ENCODE measurements around the gene BOK.
"Not testable (repeated sequence)": the region's sequence is repeated elsewhere in the genome, so short reads cannot be mapped to it uniquely, and the experiment has no call there.

The BOK gene, protein sequence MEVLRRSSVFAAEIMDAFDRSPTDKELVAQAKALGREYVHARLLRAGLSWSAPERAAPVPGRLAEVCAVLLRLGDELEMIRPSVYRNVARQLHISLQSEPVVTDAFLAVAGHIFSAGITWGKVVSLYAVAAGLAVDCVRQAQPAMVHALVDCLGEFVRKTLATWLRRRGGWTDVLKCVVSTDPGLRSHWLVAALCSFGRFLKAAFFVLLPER

DNA sequence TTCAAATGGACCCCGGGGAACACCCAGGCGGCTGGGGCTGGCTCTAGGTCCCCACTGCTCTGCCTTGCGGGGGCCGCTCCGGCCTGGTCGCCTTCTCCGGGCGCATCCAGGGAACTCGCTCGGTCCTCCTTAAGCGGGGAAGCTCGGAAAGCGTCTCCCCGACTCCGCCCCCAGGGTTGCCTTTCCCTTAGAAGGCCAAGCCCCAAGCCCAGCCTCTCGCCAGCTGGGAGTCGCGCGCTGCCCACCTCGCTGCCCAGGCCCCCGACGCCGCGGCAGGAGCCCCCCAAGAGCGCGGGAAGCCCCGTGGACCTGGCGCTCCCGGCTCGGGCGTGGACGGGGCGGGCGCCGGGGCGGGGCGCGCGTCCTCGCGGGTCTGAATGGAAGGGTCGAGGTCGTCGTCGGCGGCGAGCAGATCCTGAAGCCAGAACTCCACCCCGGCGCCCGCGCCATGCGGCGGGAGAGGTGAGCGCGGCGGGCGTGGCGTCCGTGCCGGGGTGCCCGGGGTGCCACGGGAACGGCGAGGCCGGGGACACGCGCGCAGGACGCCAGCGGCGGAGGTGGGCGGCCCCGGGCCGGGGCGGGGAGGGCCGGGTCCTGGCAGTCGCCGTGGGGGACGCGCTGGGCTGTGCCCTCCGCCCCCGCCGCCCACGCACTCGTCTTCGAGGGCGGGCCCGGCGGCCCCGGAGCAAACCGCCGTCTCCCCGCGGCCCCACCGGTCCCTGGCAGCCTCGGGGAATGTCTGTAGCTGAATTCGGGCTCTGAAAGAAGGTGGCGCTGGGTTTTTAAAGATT is at the start of gene BOK:
TSS of gene BOK (plus strand) at position 214 of the 791 bp plus-strand sequence. CDS start 739 bp downstream, outside the sequence.
- DNase-seq (ENCODE audit: low read depth) = no peak

DNA sequence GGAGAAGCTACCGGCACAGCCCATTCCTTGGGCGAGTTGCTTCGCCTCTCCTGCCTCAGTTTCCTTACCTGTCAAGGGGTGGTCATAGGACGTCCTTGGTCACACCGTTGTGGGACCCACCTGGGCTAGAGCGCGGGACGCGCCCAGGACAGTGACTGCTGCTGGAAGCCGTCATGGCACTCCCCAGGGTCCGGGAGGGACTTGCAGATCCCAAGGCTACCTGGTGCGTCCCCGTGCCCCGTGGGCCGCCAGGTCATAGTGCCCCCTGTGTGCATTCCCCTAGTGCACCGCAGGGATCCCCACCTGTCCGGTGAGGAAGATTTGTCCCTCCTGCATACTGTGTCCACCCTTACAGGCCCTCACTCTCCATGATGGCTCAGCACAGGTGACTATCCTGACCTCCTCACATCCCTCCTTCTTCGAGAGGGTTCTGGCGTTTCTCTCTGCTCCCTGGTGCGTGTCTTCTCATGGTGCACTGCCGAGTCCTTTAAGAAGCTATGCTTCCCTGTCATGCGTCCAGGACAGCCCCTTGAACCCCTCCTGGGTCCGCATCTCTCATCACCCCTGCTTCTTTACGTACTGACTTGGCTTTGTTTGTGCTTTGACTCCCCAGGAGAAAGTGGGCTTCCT is 49.3 kb upstream of the BOK start:
- DNase-seq (ENCODE audit: low read depth) = no peak

DNA sequence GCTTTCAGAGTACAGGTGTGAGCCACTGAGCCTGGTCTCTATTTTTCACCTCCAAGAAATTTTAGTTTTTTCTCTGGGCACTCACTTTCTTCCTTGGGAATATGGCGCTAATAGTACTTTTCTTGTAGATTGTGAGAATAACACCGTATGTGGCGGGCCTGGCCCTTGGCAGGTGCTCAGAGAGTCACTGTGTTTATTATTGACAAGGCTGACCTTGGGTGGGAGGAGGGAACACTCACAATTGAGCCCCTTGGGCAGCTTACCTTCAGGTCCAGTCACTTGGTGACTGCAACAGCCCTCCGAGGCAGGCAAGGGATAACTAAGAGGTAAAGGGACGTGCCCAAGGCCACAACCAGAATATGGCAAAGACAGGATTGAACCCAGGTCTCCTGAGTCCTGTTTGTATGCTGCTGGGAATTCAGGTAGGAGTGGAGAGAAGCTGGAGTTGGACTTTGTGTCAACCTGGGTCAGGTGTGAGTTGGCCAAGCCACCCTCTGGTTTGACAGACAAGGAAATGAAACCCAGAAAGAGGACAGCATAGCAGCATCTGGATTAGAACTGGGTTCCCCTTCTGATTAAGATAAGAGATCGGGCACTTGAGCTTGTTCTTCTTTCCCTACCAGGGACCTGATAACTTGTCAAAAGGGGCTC is 47.3 kb upstream of the BOK start:
- DNase-seq (ENCODE audit: low read depth) = no peak

DNA sequence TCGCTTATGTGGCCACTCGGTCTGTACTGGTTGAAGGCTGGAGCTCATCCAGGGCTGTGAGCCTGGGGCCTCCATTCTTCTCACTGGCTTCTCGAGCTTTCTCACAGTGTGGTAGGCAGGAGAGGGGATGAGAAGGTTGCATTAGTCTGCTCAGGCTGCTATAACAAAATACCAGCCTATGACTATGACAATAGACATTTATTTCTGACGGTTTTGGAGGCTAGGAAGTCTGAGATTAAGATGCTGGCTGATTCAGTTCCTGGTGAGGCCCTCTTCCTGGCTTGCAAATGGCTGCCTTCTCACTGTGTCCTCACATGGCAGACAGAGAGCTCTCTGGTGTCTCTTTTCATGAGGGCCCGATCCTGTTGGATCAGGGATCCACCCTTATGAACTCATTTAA is 44.0 kb upstream of the BOK start:
- DNase-seq (ENCODE audit: low read depth) = no peak

DNA sequence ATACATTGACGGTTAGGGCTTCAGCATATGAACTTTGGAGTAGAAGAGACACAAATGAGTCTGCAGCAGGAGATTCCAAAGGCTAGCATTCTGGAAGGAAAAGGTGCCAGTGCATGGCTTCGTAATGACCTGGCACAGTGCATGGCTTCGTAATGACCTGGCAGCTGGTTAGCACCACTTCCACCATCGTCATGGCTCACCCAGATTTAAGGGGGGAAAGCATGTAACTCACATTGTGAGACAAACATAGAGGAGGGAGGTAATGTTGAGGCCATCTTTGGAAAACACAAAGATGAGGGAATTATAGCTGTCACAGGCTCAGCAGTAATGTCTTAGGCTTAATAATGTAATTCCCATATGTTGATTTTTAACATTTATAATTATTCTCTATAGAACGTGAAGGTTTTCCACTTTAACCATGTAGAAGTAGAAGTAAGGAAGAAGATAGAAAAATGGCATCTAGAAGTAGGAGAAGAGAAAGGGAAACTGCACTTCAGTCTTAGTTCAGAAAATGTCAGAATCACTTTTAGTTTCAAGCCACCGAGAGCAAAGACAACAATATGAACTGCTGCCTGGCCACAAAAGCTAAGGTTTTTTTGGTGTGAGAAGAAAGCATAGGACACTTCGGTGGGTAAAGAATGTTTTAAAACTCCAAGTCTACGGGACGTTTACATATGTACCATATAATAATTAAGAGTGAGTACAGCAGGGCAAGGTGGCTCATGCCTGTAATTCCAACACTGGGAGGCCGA is 43.4 kb upstream of the BOK start:
- DNase-seq (ENCODE audit: low read depth) = no peak

DNA sequence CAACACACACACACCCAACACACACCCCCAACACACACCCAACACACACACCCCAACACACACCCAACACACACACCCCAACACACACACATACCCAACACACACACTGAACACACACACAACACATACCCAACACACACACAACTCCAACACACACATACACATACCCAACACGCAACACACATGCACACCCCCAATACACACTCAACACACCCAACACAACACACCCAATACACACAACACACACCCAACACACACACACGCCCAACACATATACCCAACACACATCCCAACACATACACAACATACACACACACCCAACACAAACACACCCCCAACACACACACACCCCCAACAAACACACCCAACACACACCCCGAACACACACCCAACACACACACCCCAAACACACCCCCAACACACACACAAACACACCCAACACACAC is 42.0 kb upstream of the BOK start:
- DNase-seq (ENCODE audit: low read depth) = no peak

DNA sequence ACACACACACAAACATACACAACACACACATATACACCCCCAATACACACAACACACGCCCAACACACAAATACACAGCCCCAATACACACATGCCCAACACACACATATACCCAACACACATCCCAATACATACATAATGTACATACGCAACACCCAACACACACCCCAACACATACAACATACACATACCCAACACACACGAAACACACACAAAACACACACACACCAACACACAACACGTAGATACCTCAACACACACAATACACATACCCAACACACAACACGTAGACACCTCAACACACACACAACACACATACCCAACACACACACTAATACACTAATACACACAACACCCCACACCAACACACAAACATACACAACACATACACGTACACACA is 41.2 kb upstream of the BOK start:
- DNase-seq (ENCODE audit: low read depth) = no peak

DNA sequence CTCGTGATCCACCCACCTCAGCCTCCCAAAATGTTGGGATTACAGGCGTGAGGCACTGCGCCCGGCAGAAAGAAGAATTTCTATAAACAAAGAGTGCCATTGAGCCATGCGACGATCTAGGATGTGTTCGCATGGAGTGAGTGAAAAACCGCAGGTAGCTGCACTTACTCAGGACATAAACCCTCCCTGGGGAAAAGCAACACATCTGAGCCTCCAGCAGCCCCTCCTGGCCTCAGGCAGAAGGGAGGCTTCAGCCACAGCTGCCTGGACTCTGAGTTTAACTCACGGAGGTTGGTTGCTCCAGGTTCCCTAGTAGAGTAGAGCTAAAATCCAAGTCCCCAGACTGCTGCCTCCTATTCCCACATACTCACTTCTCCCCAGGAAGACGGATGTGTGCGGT is 38.9 kb upstream of the BOK start:
- DNase-seq (ENCODE audit: low read depth) = no peak

DNA sequence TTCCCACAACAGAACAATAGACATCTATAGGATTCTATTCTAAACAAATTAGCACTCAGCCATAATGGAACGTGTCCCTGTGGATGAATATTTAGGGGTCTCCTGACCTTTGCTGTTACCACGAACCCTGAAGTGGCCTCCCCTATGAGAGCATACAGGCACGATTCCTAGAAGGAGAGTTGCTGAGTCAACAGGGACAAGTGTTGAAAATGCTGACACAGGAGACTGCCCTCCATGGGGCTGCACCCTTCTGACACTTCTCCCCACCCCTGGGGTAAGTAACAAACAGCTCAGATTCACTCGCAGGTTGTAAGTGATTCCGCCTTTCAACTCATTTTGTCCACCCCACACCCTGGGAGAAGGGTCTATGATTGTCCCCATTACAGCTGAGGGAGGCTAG is 36.1 kb upstream of the BOK start:
- no peak for DNase-seq (ENCODE audit: low read depth)

DNA sequence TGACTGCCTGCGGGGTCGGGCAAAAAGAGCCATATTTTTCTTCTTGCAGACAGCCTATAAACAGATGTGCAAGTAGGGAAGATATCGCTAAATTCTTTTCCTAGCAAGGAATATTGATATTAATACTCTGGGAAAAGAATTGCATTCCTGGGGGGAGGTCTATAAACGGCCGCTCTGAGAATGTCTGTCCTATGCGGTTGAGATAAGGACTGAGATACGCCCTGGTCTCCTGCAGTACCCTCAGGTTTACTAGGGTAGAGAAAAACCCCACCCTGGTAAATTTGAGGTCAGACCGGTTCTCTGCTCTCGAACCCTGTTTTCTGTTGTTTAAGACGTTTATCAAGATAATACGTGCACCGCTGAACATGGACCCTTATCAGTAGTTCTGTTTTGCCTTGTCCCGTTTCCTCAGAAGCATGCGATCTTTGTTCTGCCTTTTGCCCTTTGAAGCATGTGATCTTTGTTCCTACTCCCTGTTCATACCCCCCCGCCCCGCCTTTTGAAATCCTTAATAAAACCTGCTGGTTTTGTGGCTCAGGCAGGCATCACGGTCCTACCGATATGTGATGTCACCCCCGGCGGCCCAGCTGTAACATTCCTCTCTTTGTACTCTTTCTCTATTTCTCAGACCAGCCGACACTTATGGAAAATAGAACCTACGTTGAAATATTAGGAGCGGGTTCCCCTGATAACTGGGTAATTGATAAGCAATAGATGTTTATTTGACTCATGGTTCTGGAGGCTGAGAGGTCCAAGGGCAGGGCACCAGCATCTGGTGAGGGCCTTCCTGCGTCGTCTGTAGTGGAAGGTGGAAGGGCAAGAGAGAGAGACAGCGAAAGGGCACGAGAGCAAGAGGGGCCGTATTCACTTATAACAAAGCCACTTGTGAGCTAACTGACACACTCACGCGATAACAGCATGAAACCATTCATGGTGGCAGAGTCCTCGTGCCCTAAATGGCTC is 32.4 kb upstream of the BOK start:
- not testable (repeated sequence) for DNase-seq (ENCODE audit: low read depth)

DNA sequence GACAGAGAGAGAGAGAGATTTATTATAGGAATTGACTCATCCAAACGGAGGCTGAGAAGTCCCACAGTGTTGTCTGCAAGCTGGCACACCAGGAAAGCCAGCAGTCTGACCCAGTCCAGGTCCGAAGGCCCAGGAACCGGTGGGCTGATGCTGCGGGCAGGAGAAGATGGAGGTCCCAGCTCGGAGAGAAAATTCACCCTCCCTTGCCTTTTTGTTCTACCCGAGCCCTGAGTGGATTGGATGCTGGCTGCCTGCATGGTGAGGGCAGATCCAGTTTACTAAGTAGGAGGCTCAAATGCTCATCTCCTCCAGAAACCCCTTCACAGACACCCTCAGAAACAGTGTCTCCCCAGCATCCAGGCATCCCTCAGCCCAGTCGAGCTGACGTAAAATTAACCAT is 28.0 kb upstream of the BOK start:
- DNase-seq (ENCODE audit: low read depth) = no peak

DNA sequence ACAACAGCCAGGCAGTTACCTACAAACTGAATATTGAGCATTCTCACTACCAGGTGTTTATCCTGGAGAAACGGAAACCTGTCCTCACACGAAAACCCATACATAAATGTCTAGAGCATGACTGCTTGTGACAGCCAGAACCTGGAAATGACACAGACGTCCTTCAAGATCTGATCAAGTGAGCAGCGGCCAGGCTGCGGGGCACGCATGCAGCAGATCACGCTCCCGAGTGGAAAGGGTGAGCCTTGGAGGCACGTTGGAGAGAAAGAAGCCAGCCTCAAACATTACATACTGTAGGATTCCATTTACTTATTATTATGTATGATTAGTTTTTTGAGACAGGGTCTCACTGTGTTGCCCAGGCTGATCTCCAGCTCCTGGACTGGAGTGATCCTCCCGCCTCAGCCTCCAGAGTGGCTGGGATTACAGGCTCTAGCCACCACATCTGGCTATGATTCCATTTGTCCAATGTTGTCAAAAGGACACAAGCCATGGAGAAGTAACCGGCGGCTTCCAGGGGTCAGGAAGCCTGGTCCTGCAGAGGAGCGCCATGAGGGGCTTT is 27.3 kb upstream of the BOK start:
- no peak for DNase-seq (ENCODE audit: low read depth)

DNA sequence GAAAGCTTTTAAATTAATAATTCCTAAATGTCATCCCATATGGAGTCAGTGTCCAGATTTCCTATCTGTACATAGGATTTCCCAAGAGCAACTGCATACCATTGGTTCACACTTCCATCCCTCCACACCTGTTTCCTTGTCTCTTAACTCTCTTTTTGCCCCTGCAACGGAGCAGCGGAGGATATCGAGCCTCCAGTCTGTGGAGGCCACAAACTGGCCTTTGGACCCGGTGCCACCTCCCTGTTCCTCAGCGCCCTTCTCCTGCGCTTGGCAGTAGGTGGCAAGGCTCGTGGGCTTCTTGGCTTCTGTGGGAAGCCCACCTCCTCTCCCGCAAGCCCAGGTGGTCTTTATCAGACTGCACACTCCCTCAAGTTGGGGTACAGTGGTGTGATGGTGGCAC is 26.4 kb upstream of the BOK start:
- no peak for DNase-seq (ENCODE audit: low read depth)

DNA sequence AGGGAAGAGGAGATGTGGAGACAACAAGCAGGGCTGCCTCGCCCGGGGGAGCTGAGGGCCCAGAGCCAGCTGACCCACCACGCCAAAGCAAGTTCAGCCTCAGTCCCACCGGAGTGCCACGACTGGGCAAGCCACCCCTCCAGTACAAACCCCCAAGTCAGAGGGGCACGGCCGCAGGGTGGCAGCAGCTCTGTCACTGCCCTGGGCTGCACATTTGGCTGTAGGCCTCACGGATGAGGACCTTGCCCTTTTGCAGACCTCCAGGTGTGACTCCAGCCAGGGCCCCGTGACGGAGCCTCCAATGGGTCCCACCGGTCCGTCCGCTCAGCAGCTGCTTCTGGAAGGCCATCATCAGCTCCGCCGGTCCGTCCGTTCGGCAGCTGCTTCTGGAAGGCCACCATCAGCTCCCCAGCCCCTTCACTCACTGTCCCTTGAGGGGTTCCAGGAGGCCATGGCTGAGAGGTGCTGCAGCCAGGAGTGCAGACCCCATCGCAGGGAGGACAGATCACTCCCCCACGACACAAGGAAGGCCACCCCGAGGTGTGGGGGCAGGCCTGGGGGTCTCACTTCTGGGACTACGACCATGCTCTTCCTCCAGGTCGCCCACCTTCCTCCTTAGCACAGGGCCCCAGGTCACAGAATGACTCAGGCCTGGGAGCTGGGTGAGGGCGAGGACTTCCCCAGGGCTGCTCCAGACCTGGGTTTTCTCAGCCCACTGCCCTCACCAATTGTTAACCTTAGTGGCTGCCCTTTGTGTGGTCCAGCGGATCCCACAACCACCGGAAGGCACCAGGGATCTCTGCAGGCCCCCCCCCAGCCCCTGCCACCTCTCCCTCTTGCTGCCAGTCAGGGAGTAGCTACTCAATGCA is 25.6 kb upstream of the BOK start:
- DNase-seq (ENCODE audit: low read depth) = no peak

DNA sequence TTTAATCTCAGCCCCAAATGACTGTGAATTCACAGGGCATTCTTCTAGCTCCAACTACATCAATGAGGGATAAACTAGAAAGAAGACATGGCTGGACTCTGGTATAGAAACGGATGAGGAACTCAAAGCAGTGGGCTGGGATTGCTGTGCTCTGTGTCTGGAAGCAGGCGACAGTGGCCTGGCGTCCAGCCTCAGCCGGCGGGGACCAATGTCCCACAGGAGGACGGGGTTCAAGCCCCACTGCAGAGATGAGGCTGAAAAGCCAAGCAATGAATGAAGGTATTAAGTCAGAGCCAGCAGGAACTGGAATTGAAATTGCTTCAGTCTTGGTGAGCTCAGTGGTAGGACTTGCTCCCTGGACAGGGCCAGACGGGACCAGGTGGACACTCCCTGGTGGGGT is 24.3 kb upstream of the BOK start:
- no peak for DNase-seq (ENCODE audit: low read depth)

DNA sequence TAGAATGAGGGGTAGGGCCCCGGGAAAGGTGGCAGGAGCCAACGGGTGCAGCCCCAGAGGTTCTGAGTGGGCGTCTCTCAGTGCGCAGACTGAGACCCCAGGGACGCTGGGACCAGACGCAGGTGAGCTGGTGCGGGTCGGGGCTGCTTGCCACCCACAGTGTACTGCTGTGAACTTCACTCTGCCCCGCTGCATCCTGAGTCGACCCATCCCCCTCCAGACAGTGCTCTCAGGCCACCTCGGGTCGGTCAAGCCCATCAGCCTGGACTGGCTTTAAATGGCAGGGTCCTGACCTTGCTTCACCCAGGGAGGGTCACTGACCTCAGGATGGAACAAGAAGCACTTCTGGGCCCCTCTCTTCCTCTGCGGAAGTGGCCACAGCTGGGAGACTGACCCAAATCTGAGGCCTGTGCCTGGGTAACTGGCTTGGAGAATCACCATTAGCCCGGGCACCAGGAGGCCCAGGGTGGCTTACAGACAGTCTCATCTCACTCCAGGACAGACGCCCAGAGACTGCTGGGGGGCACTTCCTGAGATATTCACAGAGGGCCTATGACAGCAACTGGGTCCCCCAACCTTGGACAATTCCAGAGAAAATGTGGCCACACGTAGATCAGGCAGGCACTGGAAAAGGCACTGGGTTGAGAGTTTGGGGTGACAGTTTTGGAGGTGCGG is 23.7 kb upstream of the BOK start:
- DNase-seq (ENCODE audit: low read depth) = no peak

DNA sequence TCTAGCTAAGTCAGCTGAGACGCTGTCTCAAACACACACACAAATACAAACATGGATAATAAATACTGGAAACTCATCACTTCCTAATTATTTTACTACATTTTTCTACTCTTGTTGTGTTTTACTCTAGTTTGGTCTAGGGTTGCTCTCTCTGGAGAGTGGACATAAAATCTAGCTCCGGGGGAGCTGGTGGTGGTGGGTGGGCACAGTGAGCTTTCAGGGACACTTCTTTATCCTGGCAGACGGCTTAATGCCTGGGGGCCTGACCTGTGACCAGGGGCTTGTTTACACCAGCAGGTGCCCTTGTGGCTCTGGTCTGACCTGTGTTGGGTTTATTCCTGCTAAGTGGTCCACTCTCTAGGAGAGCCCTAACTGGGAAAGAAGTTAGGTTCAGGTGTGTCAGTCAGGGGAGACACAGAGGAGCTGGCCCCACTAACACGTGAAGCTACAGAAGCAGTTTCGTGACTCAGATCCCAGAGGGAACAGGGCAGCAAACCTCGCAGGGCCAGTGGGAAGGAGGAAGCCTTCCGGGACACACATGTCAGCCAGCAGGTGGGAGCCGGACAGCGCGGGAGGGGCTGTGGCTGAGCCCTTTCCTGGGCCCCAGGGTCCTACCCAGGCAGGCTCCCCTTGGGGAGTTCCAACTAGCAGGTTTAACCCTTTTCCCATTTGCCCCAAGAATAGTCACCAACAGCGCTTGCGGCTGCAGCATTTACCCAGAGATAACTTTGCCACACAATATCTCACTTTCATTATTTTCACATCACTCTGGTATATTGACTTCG is 22.5 kb upstream of the BOK start:
- no peak for DNase-seq (ENCODE audit: low read depth)
